OCI-LY7 (cell line): ENCODE results near the gene KCNN3. TPM values are rescaled to one million over a fixed set of nuclear protein-coding genes. Genes with fewer than 3 reads are reported as not detected.

Experiments
- BruUV-seq: library from RNA; stranded (reverse); fragments of 400-500 nt; replicated peaks from 2 replicates; lab custom pipeline; 2021; lab: Mats Ljungman, UMichigan
- CTCF ChIA-PET: fragments of 300-600 bp; sonication (Branson Sonifier 250); formaldehyde crosslinking; loops from one replicate; lab custom pipeline; 2022; ENCODE audit warnings: antibody characterized with exemption; ENCODE audit not compliant: unreplicated experiment; lab: Charles Lee
- POLR2A ChIA-PET: fragments of 300-600 bp; sonication (Branson Sonifier 250); formaldehyde crosslinking; loops from one replicate; lab custom pipeline; 2022; ENCODE audit warnings: antibody characterized with exemption; lab: Charles Lee
- DNase-seq: peaks from one replicate; pipeline ENCODE4 v3.0.0-alpha.2; 2015; ENCODE audit warnings: low spot score
- H2AFZ ChIP-seq: fragments of 200-600 bp; sonication (generic), shearing (Covaris generic); 2 replicates; pipeline ENCODE4 v1.6.1; 2014; ENCODE audit warnings: mild to moderate bottlenecking, antibody characterized with exemption, low read length, moderate library complexity
- H3K27ac ChIP-seq: fragments of 200-600 bp; sonication (generic); 2 replicates; pipeline ENCODE4 v1.5.1; 2014; ENCODE audit warnings: mixed run types, low read depth, mild to moderate bottlenecking, moderate library complexity, low read length, inconsistent platforms; ENCODE audit not compliant: poor library complexity, severe bottlenecking
- H3K36me3 ChIP-seq: fragments of 200-600 bp; sonication (generic); 2 replicates; pipeline ENCODE4 v1.6.1; 2014; ENCODE audit warnings: mild to moderate bottlenecking, antibody characterized with exemption, low read length, moderate library complexity, mixed read lengths; ENCODE audit not compliant: insufficient read depth
- H3K4me1 ChIP-seq: fragments of 200-600 bp; sonication (generic); 2 replicates; pipeline ENCODE4 v1.5.1; 2014; ENCODE audit warnings: mild to moderate bottlenecking, low read length; ENCODE audit not compliant: insufficient read depth, poor library complexity, severe bottlenecking
- H3K4me2 ChIP-seq: fragments of 200-600 bp; sonication (generic); 2 replicates; pipeline ENCODE4 v1.6.1; 2014; ENCODE audit warnings: mild to moderate bottlenecking, low read length
- H3K4me3 ChIP-seq: fragments of 200-600 bp; sonication (generic); 2 replicates; pipeline ENCODE4 v1.5.1; 2014; ENCODE audit warnings: mild to moderate bottlenecking, low read depth, low read length; ENCODE audit not compliant: poor library complexity, severe bottlenecking
- H3K79me2 ChIP-seq: fragments of 200-600 bp; sonication (generic); 2 replicates; pipeline ENCODE4 v1.6.1; 2016; ENCODE audit warnings: low read depth, mild to moderate bottlenecking, low read length, moderate library complexity, mixed read lengths; ENCODE audit not compliant: insufficient read depth
- H3K9me2 ChIP-seq: fragments of 200-600 bp; sonication (generic); 2 replicates; pipeline ENCODE4 v1.6.1; 2016; ENCODE audit warnings: mild to moderate bottlenecking, low read length, mixed read lengths; ENCODE audit not compliant: insufficient read depth
- H3K9me3 ChIP-seq: fragments of 200-600 bp; sonication (generic); 2 replicates; pipeline ENCODE4 v1.6.1; 2014; ENCODE audit warnings: mild to moderate bottlenecking, mixed run types, low read length, mixed read lengths
- H4K20me1 ChIP-seq: fragments of 200-600 bp; sonication (generic); 2 replicates; pipeline ENCODE4 v1.6.1; 2014; ENCODE audit warnings: mild to moderate bottlenecking, antibody characterized with exemption, low read length, moderate library complexity, mixed read lengths; ENCODE audit not compliant: insufficient read depth
- EZH2phosphoT487 ChIP-seq: fragments of 200-600 bp; sonication (generic); IDR thresholded peaks from 2 replicates; pipeline ENCODE4 v1.6.1; 2018; ENCODE audit warnings: low read depth, borderline replicate concordance, mild to moderate bottlenecking, mixed run types, antibody characterized with exemption, low read length, moderate library complexity, mixed read lengths
- intact Hi-C: fragments of 100-400 bp; cut with micrococcal nuclease; formaldehyde crosslinking; loops from one replicate; pipeline ENCODE4 v1.10.0; 2022; ENCODE audit not compliant: unreplicated experiment
- total RNA-seq, 2 experiments: library from RNA; depleted of rRNA in 1 of 2; stranded (reverse); fragments of >200 nt in 1 of 2; shearing (Covaris generic) in 1 of 2; gene quantifications; 2 replicates each; pipeline ENCODE4 v1.2.3, GENCODE V29; 2014 to 2022
- TF ChIP-seq, protein P1 (sequence below): fragments of 200-600 bp; sonication (generic); conservative IDR thresholded peaks from 2 replicates; pipeline ENCODE4 v1.5.1; 2014; ENCODE audit warnings: mild to moderate bottlenecking, antibody characterized with exemption, low read length, moderate library complexity, mixed read lengths

Gene KCNN3
- total RNA-seq, 2 experiments from 2014 or later: 14.8 to 50.8 TPM

DNA sequence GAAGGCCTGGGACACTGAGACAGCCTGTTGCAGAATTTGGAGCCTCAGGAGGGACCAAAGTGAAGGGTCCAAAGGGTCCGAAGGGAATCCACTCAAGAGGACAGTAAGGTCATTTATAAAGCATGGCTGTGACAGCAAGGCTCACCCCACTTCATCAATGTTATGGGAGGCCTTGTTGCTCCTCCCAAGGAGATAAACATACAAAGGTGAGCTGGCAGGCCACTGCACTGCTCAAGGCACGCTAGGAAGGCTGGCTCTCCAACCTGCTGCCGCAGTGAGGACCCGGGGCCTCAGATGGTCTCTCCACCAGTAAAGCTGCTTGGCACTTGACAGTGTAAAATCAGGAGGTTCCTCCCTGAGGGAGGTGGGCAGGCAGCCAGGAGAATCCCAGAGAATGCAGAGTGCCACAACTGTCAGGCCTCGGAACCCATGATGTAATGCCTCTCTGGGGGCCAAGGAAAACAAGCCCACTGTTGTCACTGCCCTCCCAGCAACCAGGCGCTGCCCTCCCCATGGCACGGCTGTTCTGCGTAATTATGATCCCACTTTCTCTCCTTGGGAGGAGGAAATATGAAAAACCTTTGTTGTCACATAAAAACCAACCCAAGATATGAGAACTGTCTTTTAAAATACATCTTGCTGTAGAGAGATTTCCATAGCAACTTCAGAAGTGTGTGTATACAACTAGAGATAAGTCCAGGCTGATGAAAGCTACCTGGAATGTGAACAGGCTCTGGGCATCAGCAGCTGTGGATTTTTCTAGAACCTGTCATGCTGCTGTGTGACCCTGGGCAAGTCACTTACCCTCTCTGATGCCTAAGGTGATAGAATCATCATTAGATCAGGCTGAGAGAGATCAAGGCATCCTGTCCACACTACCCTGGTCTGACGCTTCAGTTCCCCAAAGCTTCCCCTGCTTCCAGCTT, 102.5 kb downstream of the KCNN3 start:
- H3K9me3 ChIP-seq: no peaks in the 10 kb centered on the region
- no peaks in the 10 kb centered on the region for H3K9me2 ChIP-seq
- no peak for TF ChIP-seq EZH2phosphoT487
- TF ChIP-seq, protein P1, sequence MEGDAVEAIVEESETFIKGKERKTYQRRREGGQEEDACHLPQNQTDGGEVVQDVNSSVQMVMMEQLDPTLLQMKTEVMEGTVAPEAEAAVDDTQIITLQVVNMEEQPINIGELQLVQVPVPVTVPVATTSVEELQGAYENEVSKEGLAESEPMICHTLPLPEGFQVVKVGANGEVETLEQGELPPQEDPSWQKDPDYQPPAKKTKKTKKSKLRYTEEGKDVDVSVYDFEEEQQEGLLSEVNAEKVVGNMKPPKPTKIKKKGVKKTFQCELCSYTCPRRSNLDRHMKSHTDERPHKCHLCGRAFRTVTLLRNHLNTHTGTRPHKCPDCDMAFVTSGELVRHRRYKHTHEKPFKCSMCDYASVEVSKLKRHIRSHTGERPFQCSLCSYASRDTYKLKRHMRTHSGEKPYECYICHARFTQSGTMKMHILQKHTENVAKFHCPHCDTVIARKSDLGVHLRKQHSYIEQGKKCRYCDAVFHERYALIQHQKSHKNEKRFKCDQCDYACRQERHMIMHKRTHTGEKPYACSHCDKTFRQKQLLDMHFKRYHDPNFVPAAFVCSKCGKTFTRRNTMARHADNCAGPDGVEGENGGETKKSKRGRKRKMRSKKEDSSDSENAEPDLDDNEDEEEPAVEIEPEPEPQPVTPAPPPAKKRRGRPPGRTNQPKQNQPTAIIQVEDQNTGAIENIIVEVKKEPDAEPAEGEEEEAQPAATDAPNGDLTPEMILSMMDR: no peak
- BruUV-seq: no TSS peak
- H3K4me1 ChIP-seq: peaks cover 14% of the 10 kb centered on the region
- no peaks in the 10 kb centered on the region for H4K20me1 ChIP-seq
- intact Hi-C loops: loop anchor here (2.0 kb wide), 1 partner anchor 111 kb away; no protein-coding TSS in a partner anchor
- H3K4me3 ChIP-seq: no peak overlapping the region
- ChIA-PET CTCF (no interaction called here), POLR2A (interaction anchor here (0.6 to 0.9 kb wide), 2 partner anchors 93 to 159 kb away, joined by 3 to 6 read pairs; no protein-coding TSS in a partner anchor)
- no peak overlapping the region for H3K27ac ChIP-seq
- H3K79me2 ChIP-seq: no peaks in the 10 kb centered on the region
- no peak for DNase-seq
- no peak overlapping the region for H2AFZ ChIP-seq
- H3K36me3 ChIP-seq: peaks cover 56% of the 10 kb centered on the region
- no peak overlapping the region for H3K4me2 ChIP-seq

DNA sequence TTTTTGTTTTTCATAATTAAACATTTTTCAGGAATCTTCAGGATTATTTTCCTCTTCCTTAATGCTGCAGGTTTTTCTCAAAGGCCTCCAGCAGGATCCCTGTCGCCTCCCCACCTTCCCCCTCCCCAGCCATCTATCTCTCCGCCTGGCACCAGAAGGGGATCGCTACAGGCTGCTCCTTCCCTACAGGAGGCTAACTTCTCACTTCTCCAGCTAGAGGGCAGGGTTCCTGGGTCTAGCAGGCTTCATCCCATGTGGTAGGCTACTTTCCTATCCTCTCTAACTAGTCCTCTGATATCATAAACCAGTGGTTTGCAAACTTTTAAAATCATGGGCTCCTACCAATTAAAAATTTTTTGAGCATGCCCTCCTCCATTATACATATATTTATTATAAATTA, 104.1 kb downstream of the KCNN3 start:
- CTCF ChIA-PET: no interaction called here
- TF ChIP-seq EZH2phosphoT487: no peak
- TF ChIP-seq, protein P1: peak; percentile 64
- intact Hi-C loops: loop anchor here (2.0 kb wide), 1 partner anchor 113 kb away; no protein-coding TSS in a partner anchor
- no peak overlapping the region for H2AFZ ChIP-seq
- H3K4me3 ChIP-seq: no peak overlapping the region
- H3K9me2 ChIP-seq: no peaks in the 10 kb centered on the region
- no peaks in the 10 kb centered on the region for H4K20me1 ChIP-seq
- H3K36me3 ChIP-seq: peaks cover 46% of the 10 kb centered on the region
- H3K4me2 ChIP-seq: no peak overlapping the region
- BruUV-seq: no TSS peak
- no peaks in the 10 kb centered on the region for H3K79me2 ChIP-seq
- POLR2A ChIA-PET: no interaction called here
- H3K27ac ChIP-seq: no peak overlapping the region
- peak; percentile 25 for DNase-seq
- H3K9me3 ChIP-seq: no peaks in the 10 kb centered on the region
- H3K4me1 ChIP-seq: peaks cover 14% of the 10 kb centered on the region

DNA sequence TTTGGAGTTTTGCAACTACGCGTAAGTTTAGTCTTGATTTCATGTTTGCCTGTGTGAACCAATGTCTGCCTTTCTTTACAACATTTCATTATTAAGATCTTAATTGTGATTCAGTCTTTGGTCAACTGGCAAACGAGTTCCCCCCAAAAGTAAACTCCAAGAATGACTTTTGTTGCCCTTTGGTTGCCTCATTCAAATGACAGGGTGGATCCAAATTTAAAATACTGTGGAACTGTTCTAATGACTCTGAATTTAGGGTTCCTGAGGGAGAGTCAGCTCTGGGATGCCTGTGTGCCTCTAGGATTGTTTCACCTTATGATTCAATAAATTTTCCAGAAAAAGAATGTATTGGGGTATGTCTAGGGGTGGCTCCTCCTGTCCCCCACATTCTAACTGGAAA, 105.3 kb downstream of the KCNN3 start:
- ChIA-PET POLR2A (interaction anchor here (0.7 kb wide), 2 partner anchors 9 to 191 kb away, joined by 4 read pairs; no protein-coding TSS in a partner anchor), CTCF (no interaction called here)
- TF ChIP-seq, protein P1: no peak
- H3K4me2 ChIP-seq: no peak overlapping the region
- H3K36me3 ChIP-seq: peaks cover 43% of the 10 kb centered on the region
- no peaks in the 10 kb centered on the region for H3K9me3 ChIP-seq
- DNase-seq: no peak
- H3K79me2 ChIP-seq: no peaks in the 10 kb centered on the region
- H3K4me1 ChIP-seq: peaks cover 9% of the 10 kb centered on the region
- no peak overlapping the region for H2AFZ ChIP-seq
- no TSS peak for BruUV-seq
- no peak overlapping the region for H3K27ac ChIP-seq
- intact Hi-C loops: no loop called here
- no peak overlapping the region for H3K4me3 ChIP-seq
- H3K9me2 ChIP-seq: no peaks in the 10 kb centered on the region
- H4K20me1 ChIP-seq: no peaks in the 10 kb centered on the region
